Neutrophil (primary cell): Measurements from ENCODE around the gene CYP3A4.

Experiments used
- H3K27ac ChIP-seq: fragments of 200-600 bp; sonication (generic); 2 replicates; pipeline ENCODE4 v1.5.1; 2016; ENCODE audit warnings: mild to moderate bottlenecking, moderate library complexity
- H3K27me3 ChIP-seq: fragments of 200-600 bp; sonication (generic); 2 replicates; pipeline ENCODE4 v1.6.0; 2016; ENCODE audit warnings: mild to moderate bottlenecking
- H3K36me3 ChIP-seq: fragments of 200-600 bp; sonication (generic); 2 replicates; pipeline ENCODE4 v1.5.1; 2017
- H3K4me1 ChIP-seq, 2 experiments: fragments of 200-600 bp in 1 of 2; sonication (generic) in 1 of 2; 1 replicate in 1 of 2; 2 replicates in 1 of 2; pipeline versions ENCODE4 v1.5.1 to v1.6.1; 2013 to 2016; ENCODE audit warnings: low read depth in 1 of 2, low read length in 1 of 2, mild to moderate bottlenecking in 1 of 2, moderate library complexity in 1 of 2; ENCODE audit not compliant: control insufficient read depth in 1 of 2, insufficient read depth in 1 of 2
- H3K4me3 ChIP-seq, 2 experiments: fragments of 200-600 bp in 1 of 2; sonication (generic) in 1 of 2; 1 replicate in 1 of 2; 2 replicates in 1 of 2; pipeline ENCODE4 v1.5.1; 2013 to 2016; ENCODE audit warnings: low read depth in 1 of 2, low read length in 1 of 2, mild to moderate bottlenecking in 1 of 2, moderate library complexity in 1 of 2
- H3K9me3 ChIP-seq: fragments of 200-600 bp; sonication (generic); 2 replicates; pipeline ENCODE4 v1.5.1; 2016
- CTCF ChIP-seq: fragments of 200-600 bp; sonication (generic); IDR thresholded peaks from 2 replicates; pipeline ENCODE4 v1.5.1; 2016; ENCODE audit warnings: antibody characterized with exemption

The CYP3A4 gene

GRCh38 chr7:99734987-99735386 is 49.0 kb downstream of the CYP3A4 start, which contains the start of gene CYP3A7:
TSS of gene CYP3A7 (minus strand) at chr7:99735196. CDS start at chr7:99735093, 103 bp downstream.
- no peaks in the 10 kb centered on the region for H3K27me3 ChIP-seq
- no peak for TF ChIP-seq CTCF
- H3K36me3 ChIP-seq = no peaks in the 10 kb centered on the region
- H3K9me3 ChIP-seq = no peaks in the 10 kb centered on the region
- H3K4me1 ChIP-seq = peaks cover 10 to 14% of the 10 kb centered on the region in 2 experiments
- no peak within 1 kb of the TSS for H3K4me3 ChIP-seq
- H3K27ac ChIP-seq = no peak within 1 kb of the TSS

- no peak overlapping the region for H3K27ac ChIP-seq
- H3K36me3 ChIP-seq = no peaks in the 10 kb centered on the region
- no peaks in the 10 kb centered on the region for H3K27me3 ChIP-seq
- no peak overlapping the region for H3K4me3 ChIP-seq
- H3K4me1 ChIP-seq = peaks cover 22 to 23% of the 10 kb centered on the region in 2 experiments
- no peak for TF ChIP-seq CTCF
- H3K9me3 ChIP-seq = no peaks in the 10 kb centered on the region
Observed at GRCh38 chr7:99733448-99733847, 50.5 kb downstream of the CYP3A4 start.

GRCh38 chr7:99733003-99733402 is 51.0 kb downstream of the CYP3A4 start:
- Histone ChIP-seq H3K9me3 (no peaks in the 10 kb centered on the region), H3K4me3 (no peak overlapping the region), H3K27ac (no peak overlapping the region), H3K36me3 (no peaks in the 10 kb centered on the region), H3K4me1 (peaks cover 22 to 23% of the 10 kb centered on the region in 2 experiments), H3K27me3 (no peaks in the 10 kb centered on the region)
- TF ChIP-seq CTCF = no peak

- no peak overlapping the region for H3K4me3 ChIP-seq
- H3K27me3 ChIP-seq = no peaks in the 10 kb centered on the region
- H3K27ac ChIP-seq = no peak overlapping the region
- H3K36me3 ChIP-seq = no peaks in the 10 kb centered on the region
- H3K9me3 ChIP-seq = no peaks in the 10 kb centered on the region
- no peak for TF ChIP-seq CTCF
- H3K4me1 ChIP-seq = peaks cover 22 to 23% of the 10 kb centered on the region in 2 experiments
Observed at GRCh38 chr7:99731638-99732374, 52.2 kb downstream of the CYP3A4 start.

GRCh38 chr7:99730992-99731391 is 53.0 kb downstream of the CYP3A4 start:
- no peaks in the 10 kb centered on the region for H3K27me3 ChIP-seq
- no peak for TF ChIP-seq CTCF
- no peak overlapping the region for H3K4me3 ChIP-seq

More at GRCh38 chr7:99730992-99731391, 53.0 kb downstream of the CYP3A4 start:
- Histone ChIP-seq H3K4me1 (peaks cover 22 to 23% of the 10 kb centered on the region in 2 experiments), H3K9me3 (no peaks in the 10 kb centered on the region), H3K27ac (no peak overlapping the region), H3K36me3 (no peaks in the 10 kb centered on the region)
